Regular cardiac myocyte (primary cell): ENCODE results near the gene IL17A. TPM values are rescaled to one million over a fixed set of nuclear protein-coding genes. Genes with fewer than 3 reads are reported as not detected.

Experiments
- total RNA-seq: library from RNA; depleted of rRNA; stranded (reverse); fragments of >200 nt; gene quantifications from 2 replicates; pipeline ENCODE4 v1.2.3, GENCODE V29; 2014

The IL17A gene
- not detected in 2 replicates for total RNA-seq

DNA sequence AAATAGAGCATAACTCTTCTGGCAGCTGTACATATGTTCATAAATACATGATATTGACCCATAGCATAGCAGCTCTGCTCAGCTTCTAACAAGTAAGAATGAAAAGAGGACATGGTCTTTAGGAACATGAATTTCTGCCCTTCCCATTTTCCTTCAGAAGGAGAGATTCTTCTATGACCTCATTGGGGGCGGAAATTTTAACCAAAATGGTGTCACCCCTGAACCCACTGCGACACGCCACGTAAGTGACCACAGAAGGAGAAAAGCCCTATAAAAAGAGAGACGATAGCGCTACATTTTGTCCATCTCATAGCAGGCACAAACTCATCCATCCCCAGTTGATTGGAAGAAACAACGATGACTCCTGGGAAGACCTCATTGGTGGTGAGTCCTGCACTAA, at the start of gene IL17A:
Gene IL17A (plus strand): TSS at position 301 of the 400 bp plus-strand sequence. CDS start 57 bp downstream, at position 358.

Other genes starting within 250 kb of the IL17A start
- gene PKHD1, start 98.8 kb upstream of the IL17A start, total RNA-seq = under 0.01 TPM in 2 replicates
- not detected in 2 replicates for gene IL17F, start 58.1 kb downstream of the IL17A start, total RNA-seq
- 22.6 and 96.6 TPM in 2 replicates for gene MCM3, start 98.4 kb downstream of the IL17A start, total RNA-seq
- gene PAQR8, start 175.8 kb downstream of the IL17A start, total RNA-seq = 3.5 and 6.2 TPM in 2 replicates
- gene EFHC1, start 234.0 kb downstream of the IL17A start, total RNA-seq = 17.1 and 37.2 TPM in 2 replicates